ENCODE measurements around the gene SMYD3.

Gene SMYD3

GRCh38 chr1:246066573-246066972 lies 440.5 kb downstream of the SMYD3 start:
- DNase-seq = no peak
- Histone ChIP-seq H3K27ac (ENCODE audit: low read length) (no peak overlapping the region), H3K4me1 (ENCODE audit: low read length) (no peaks in the 10 kb centered on the region), H3K4me2 (ENCODE audit: low read depth, low read length) (no peak overlapping the region), H3K9me3 (replicated peaks; ENCODE audit: insufficient read depth, low read length) (no peaks in the 10 kb centered on the region), H3K36me3 (replicated peaks; ENCODE audit: insufficient read depth, low read length) (no peaks in the 10 kb centered on the region), H3K79me2 (ENCODE audit: low read length) (no peaks in the 10 kb centered on the region), H3K27me3 (replicated peaks; ENCODE audit: insufficient read depth, low read length) (no peaks in the 10 kb centered on the region), H3K9ac (ENCODE audit: low read length) (no peak overlapping the region), H4K20me1 (ENCODE audit: insufficient read depth, low read length) (no peaks in the 10 kb centered on the region), H3K4me3 (ENCODE audit: low read length) (no peak overlapping the region), H2AFZ (ENCODE audit: low read length) (no peak overlapping the region), H3F3A (ENCODE audit: insufficient read depth, low read length) (no peaks in the 10 kb centered on the region), H3K9me2 (replicated peaks; ENCODE audit: insufficient read depth, low read length) (no peaks in the 10 kb centered on the region)
- no peak for TF ChIP-seq CTCF (IDR thresholded peaks at IDR 0.05; ENCODE audit: low read length)
- no peak for TF ChIP-seq EZH2 (optimal IDR thresholded peaks at IDR 0.05; ENCODE audit: low read depth, low read length)
- TF ChIP-seq EZH2phosphoT487 (IDR thresholded peaks at IDR 0.05; ENCODE audit: low read length) = no peak

- Histone ChIP-seq H3K27ac (ENCODE audit: low read length) (no peak overlapping the region), H4K20me1 (ENCODE audit: insufficient read depth, low read length) (no peaks in the 10 kb centered on the region), H3K36me3 (replicated peaks; ENCODE audit: insufficient read depth, low read length) (no peaks in the 10 kb centered on the region), H3K9me3 (replicated peaks; ENCODE audit: insufficient read depth, low read length) (no peaks in the 10 kb centered on the region), H3K4me3 (ENCODE audit: low read length) (no peak overlapping the region), H3F3A (ENCODE audit: insufficient read depth, low read length) (no peaks in the 10 kb centered on the region), H3K79me2 (ENCODE audit: low read length) (no peaks in the 10 kb centered on the region), H3K4me2 (ENCODE audit: low read depth, low read length) (no peak overlapping the region), H3K9ac (ENCODE audit: low read length) (no peak overlapping the region), H3K9me2 (replicated peaks; ENCODE audit: insufficient read depth, low read length) (no peaks in the 10 kb centered on the region), H3K4me1 (ENCODE audit: low read length) (no peaks in the 10 kb centered on the region), H2AFZ (ENCODE audit: low read length) (no peak overlapping the region), H3K27me3 (replicated peaks; ENCODE audit: insufficient read depth, low read length) (no peaks in the 10 kb centered on the region)
- TF ChIP-seq EZH2 (optimal IDR thresholded peaks at IDR 0.05; ENCODE audit: low read depth, low read length) = no peak
- no peak for TF ChIP-seq CTCF (IDR thresholded peaks at IDR 0.05; ENCODE audit: low read length)
- no peak for TF ChIP-seq EZH2phosphoT487 (IDR thresholded peaks at IDR 0.05; ENCODE audit: low read length)
- no peak for DNase-seq
Measured at GRCh38 chr1:246065592-246065991, 441.5 kb downstream of the SMYD3 start.

DNA sequence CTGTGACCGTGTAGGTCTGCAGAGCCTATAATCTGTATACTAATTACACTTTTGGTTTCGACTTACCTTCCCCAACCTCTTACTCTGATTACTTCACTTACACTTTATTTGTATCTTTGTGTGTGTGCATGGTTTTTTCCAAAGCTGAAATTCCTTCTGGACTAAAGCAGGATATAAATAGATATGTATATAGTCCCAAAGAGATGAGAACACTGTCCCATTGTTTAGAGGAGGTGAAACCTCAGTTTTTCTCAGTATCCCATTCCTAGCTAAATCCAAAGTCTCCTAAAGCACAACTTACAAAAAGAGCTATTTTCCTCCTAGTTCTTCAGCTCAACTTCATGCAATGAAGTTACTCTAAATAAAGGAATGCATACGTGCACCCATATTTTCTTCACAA lies 442.2 kb downstream of the SMYD3 start:
- Histone ChIP-seq H3K4me1 (ENCODE audit: low read length) (no peaks in the 10 kb centered on the region), H3K4me2 (ENCODE audit: low read depth, low read length) (no peak overlapping the region), H3K27me3 (replicated peaks; ENCODE audit: insufficient read depth, low read length) (no peaks in the 10 kb centered on the region), H3K9ac (ENCODE audit: low read length) (no peak overlapping the region), H2AFZ (ENCODE audit: low read length) (no peak overlapping the region), H3K27ac (ENCODE audit: low read length) (no peak overlapping the region), H3K79me2 (ENCODE audit: low read length) (no peaks in the 10 kb centered on the region), H3K4me3 (ENCODE audit: low read length) (no peak overlapping the region), H3K9me3 (replicated peaks; ENCODE audit: insufficient read depth, low read length) (no peaks in the 10 kb centered on the region), H3K36me3 (replicated peaks; ENCODE audit: insufficient read depth, low read length) (no peaks in the 10 kb centered on the region), H3F3A (ENCODE audit: insufficient read depth, low read length) (no peaks in the 10 kb centered on the region), H3K9me2 (replicated peaks; ENCODE audit: insufficient read depth, low read length) (no peaks in the 10 kb centered on the region), H4K20me1 (ENCODE audit: insufficient read depth, low read length) (no peaks in the 10 kb centered on the region)
- no peak for DNase-seq
- TF ChIP-seq CTCF (IDR thresholded peaks at IDR 0.05; ENCODE audit: low read length) (no peak), EZH2 (optimal IDR thresholded peaks at IDR 0.05; ENCODE audit: low read depth, low read length) (no peak)
